GM13977 (cell line): ENCODE results near the gene SRP9.

ENCODE experiments used
- DNase-seq: peaks from one replicate; pipeline ENCODE4 v3.0.0; 2012; ENCODE audit warnings: low spot score
- CTCF ChIP-seq: IDR thresholded peaks from 2 replicates; pipeline ENCODE4 v1.5.1; 2012; ENCODE audit warnings: mild to moderate bottlenecking, control low read depth; ENCODE audit not compliant: insufficient read depth; ENCODE audit errors: extremely low read depth, missing control alignments
- in situ Hi-C: fragments of 300-500 bp; cut with MboI; formaldehyde crosslinking; loops from one replicate; pipeline ENCODE4 v1.12.0; 2022; ENCODE audit warnings: low sequenced_read_pairs, low pct_unique_long_range_greater_than_20kb, mixed read lengths, inconsistent platforms; ENCODE audit not compliant: unreplicated experiment

Gene SRP9

GRCh38 chr1:225747566-225747965, 30.1 kb upstream of the SRP9 start:
- DNase-seq, result no peak
- in situ Hi-C loops, result no loop called here
- no peak for TF ChIP-seq CTCF

- in situ Hi-C loops, result no loop called here
- no peak for TF ChIP-seq CTCF
Observed at GRCh38 chr1:225748529-225748928, 29.1 kb upstream of the SRP9 start.

GRCh38 chr1:225749706-225750105, 27.9 kb upstream of the SRP9 start:
- no peak for DNase-seq
- in situ Hi-C loops, result no loop called here
- no peak for TF ChIP-seq CTCF

More at GRCh38 chr1:225748529-225748928, 29.1 kb upstream of the SRP9 start:
- DNase-seq, result no peak

GRCh38 chr1:225750420-225750819, 27.2 kb upstream of the SRP9 start:
- in situ Hi-C loops, result no loop called here
- TF ChIP-seq CTCF, result no peak
- no peak for DNase-seq

GRCh38 chr1:225750875-225751824, 26.5 kb upstream of the SRP9 start:
- TF ChIP-seq CTCF, result no peak
- in situ Hi-C loops, result no loop called here
- DNase-seq, result no peak

- in situ Hi-C loops, result no loop called here
- DNase-seq, result no peak
- no peak for TF ChIP-seq CTCF
Observed at GRCh38 chr1:225752245-225752644, 25.4 kb upstream of the SRP9 start.
